D721Med (cell line): ENCODE data around the gene KL.

Source experiments
- DNase-seq: peaks from one replicate; pipeline ENCODE4 v3.0.0; 2011; ENCODE audit warnings: low spot score; ENCODE audit not compliant: insufficient read length
- FAIRE-seq: peaks from 2 replicates; lab custom pipeline; 2011; peaks lifted over from hg19 to GRCh38; lab: Jason Lieb, UNC
- CTCF ChIP-seq: IDR thresholded peaks from 2 replicates; pipeline ENCODE4 v1.5.1; 2012; ENCODE audit warnings: mild to moderate bottlenecking, control low read depth; ENCODE audit not compliant: insufficient read depth; ENCODE audit errors: missing control alignments

The KL gene

DNA sequence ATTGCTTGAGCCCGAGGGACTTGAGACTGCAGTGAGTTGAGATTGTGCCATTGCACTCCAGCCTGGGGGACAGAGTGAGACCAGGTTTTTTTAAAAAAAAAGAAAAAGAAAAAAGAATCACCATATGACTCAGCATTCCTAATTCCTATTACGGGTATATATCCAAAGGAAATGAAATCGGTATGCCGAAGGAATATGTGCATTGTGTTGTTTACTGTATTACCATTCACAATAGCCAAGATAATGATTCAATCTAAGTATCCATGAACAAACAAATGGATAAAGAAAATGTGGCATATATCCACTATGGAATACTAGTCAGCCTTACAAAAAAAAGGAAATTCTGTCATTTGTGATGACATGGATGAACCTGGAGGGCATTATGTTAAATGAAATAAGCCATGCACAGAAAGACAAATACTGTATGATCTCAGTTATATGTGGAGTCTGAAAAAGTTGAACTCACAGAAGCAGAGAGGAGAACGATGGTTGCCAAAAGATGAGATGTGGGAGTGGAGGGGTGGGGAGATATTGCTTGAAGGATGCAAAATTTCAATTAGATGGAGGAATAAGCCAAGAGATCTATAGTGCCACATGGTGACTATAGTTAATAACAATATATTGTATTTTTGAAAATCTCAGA lies 4.3 kb upstream of the KL start:
- no peak for DNase-seq
- FAIRE-seq = no peak
- TF ChIP-seq CTCF = no peak

DNA sequence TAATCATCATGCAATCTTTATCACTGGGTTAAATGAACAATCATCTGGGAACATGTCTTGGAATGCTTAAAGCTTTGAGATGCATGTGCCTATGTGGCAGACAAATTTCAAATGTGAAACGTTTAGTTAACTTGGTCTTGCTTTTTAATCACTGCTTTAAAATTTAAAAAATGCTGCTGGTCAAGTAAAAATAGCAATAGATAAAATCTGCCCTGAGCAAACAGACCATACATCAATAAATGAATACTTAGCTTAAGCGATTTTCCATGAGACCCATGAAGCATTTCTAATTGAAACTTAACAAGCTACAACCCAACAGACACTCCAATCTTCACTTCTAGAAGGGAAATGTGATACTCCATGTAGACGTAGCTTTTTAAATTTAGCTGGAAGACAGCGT lies 1.9 kb upstream of the KL start:
- DNase-seq (no peak), FAIRE-seq (no peak)
- no peak for TF ChIP-seq CTCF

DNA sequence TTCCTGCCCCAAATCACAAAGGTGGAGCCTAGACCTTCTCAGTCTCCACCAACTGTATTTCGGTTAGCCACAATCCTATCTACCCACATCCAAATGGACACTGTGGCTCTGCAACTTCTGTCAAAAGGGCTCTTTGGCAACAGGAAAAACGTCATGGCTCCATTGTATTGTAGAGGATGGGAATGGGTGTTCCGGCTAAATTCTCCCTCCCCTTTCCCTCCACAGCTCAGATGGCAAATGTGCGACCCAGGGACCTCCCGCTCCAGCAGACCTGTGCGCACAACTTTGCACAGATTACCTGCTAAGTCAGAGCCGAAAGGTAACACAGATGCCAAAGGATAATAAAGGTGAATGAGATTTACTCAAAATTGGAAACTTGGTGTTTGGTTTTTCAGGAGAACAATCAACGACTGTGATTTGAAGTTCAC lies 968 bp upstream of the KL start:
- no peak for TF ChIP-seq CTCF
- DNase-seq = no peak
- FAIRE-seq = no peak

- FAIRE-seq (no peak), DNase-seq (no peak)
- no peak for TF ChIP-seq CTCF
Observed at GRCh38 chr13:33015791-33016323, 366 bp upstream of the KL start.

DNA sequence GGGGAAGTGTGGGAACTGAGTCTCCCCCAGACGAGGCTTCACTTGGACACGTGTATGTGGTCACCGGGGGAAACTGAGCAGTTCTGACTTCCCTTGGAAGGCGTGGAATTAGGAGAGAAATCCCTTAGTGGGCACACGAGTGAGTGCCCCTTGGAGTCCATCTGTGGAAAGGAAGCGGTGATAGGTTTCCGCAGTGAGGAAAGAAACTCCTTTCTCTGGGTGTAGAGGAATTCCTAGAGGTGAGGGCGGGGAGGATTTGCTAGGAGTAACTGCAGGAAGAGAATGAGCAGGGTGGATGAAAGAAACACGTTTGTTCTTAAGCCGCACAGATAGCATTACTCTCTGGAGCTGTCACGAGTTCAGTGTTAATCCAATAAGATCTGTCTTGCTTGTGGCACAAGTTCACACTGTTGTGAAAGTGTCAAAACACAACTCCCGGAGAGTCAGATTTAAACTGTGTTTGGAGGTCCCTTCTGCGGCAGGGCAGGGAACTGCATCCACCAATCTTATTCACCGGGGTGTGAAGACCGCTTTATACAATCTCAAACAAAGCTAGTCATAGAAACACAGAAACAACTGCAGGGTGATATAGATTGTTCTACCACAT lies 1.2 kb downstream of the KL start:
- DNase-seq = no peak

GRCh38 chr13:33018886-33019285 lies 2.7 kb downstream of the KL start:
- FAIRE-seq (no peak), DNase-seq (no peak)
- TF ChIP-seq CTCF = no peak

More for the DNA sequence above, 1.2 kb downstream of the KL start:
- no peak for FAIRE-seq
- TF ChIP-seq CTCF = peak; percentile 20

- FAIRE-seq = no peak
- no peak for TF ChIP-seq CTCF
- DNase-seq = no peak
Observed at GRCh38 chr13:33022986-33023385, 6.8 kb downstream of the KL start.
